T-cell (primary cell): ENCODE results near the gene ULK1. TPM values are rescaled to one million over a fixed set of nuclear protein-coding genes. Genes with fewer than 3 reads are reported as not detected.
"Not testable (repeated sequence)": the region's sequence is repeated elsewhere in the genome, so short reads cannot be mapped to it uniquely, and the experiment has no call there.

Experiments used
- ATAC-seq, 4 experiments: fragments of 200-7000 bp in 3 of 4; fragments of 150-1000 bp in 1 of 4; cut with Tn5 transposase; replicated peaks in 1 of 4; 1 replicate in 3 of 4; 2 replicates in 1 of 4; pipeline ENCODE4 v1.10.0; 2021; ENCODE audit warnings: moderate library complexity in 3 of 4, mild to moderate bottlenecking in 2 of 4, moderate number of reproducible peaks in 1 of 4
- CTCF ChIA-PET, 2 donors: fragments of 300-600 bp; sonication (Branson Sonifier 250); formaldehyde crosslinking; loops; one replicate each; lab custom pipeline; 2022; ENCODE audit warnings: antibody characterized with exemption in 2 of 2; lab: Charles Lee
- POLR2A ChIA-PET, 2 donors: fragments of 300-600 bp; sonication (Branson Sonifier 250); formaldehyde crosslinking; loops; one replicate each; lab custom pipeline; 2022; ENCODE audit warnings: antibody characterized with exemption in 2 of 2; lab: Charles Lee
- DNase-seq, 35 experiments: peaks; one replicate each; pipeline versions ENCODE4 v3.0.0 to v3.0.0-alpha.2; 2013 to 2023
- H3K27ac ChIP-seq: one replicate; pipeline ENCODE4 v1.5.1; 2013; ENCODE audit warnings: low read length
- H3K27me3 ChIP-seq, 2 experiments: replicated peaks in 1 of 2; 1 replicate in 1 of 2; 2 replicates in 1 of 2; pipeline versions ENCODE4 v1.6.1 to v1.7.0; 2013; ENCODE audit warnings: low read length in 1 of 2, mixed read lengths in 1 of 2; ENCODE audit not compliant: control insufficient read depth in 2 of 2, insufficient read depth in 2 of 2; ENCODE audit errors: extremely low read depth in 1 of 2
- H3K36me3 ChIP-seq, 2 donors: 1 replicate in 1 of 2; 2 replicates in 1 of 2; pipeline versions ENCODE4 v1.6.1 to v1.7.0; 2013; ENCODE audit warnings: low read length in 1 of 2; ENCODE audit not compliant: control insufficient read depth in 2 of 2, insufficient read depth in 1 of 2; ENCODE audit errors: extremely low read depth in 1 of 2
- H3K4me1 ChIP-seq, 2 experiments: 1 replicate in 1 of 2; 2 replicates in 1 of 2; pipeline versions ENCODE4 v1.6.1 to v1.7.0; 2013; ENCODE audit warnings: low read length in 2 of 2, mixed read lengths in 1 of 2; ENCODE audit not compliant: insufficient read depth in 2 of 2, control insufficient read depth in 1 of 2; ENCODE audit errors: extremely low read depth in 1 of 2
- H3K4me3 ChIP-seq, 2 donors: 1 replicate in 1 of 2; 2 replicates in 1 of 2; pipeline versions ENCODE4 v1.5.1 to v1.7.0; 2013; ENCODE audit warnings: mild to moderate bottlenecking in 2 of 2, low read length in 1 of 2, moderate library complexity in 1 of 2; ENCODE audit not compliant: control insufficient read depth in 1 of 2; ENCODE audit errors: extremely low read depth in 1 of 2
- H3K9me3 ChIP-seq: 2 replicates; pipeline ENCODE4 v1.7.0; 2013
- H3K27ac Mint-ChIP-seq, 2 donors: one replicate each; pipeline ENCODE4 v1.8.0; 2020 to 2021; ENCODE audit warnings: mild to moderate bottlenecking in 2 of 2, mixed read lengths in 2 of 2
- H3K27me3 Mint-ChIP-seq, 2 donors: one replicate each; pipeline ENCODE4 v1.8.0; 2021 to 2022; ENCODE audit warnings: mixed read lengths in 2 of 2
- H3K36me3 Mint-ChIP-seq: one replicate; pipeline ENCODE4 v1.8.0; 2021; ENCODE audit warnings: mixed read lengths
- H3K4me1 Mint-ChIP-seq, 3 donors: one replicate each; pipeline ENCODE4 v1.8.0; 2020 to 2022; ENCODE audit warnings: mixed read lengths in 3 of 3, mild to moderate bottlenecking in 1 of 3
- H3K4me3 Mint-ChIP-seq, 3 donors: one replicate each; pipeline ENCODE4 v1.8.0; 2020 to 2022; ENCODE audit warnings: mild to moderate bottlenecking in 3 of 3, mixed read lengths in 3 of 3, moderate library complexity in 3 of 3
- H3K9me3 Mint-ChIP-seq, 3 donors: one replicate each; pipeline ENCODE4 v1.8.0; 2020 to 2022; ENCODE audit warnings: mixed read lengths in 3 of 3
- WGBS: methylation state at CpG from one replicate; pipeline ENCODE4 v1.1.5; 2013; ENCODE audit warnings: missing lambda C conversion rate; ENCODE audit not compliant: insufficient coverage; 5-methylcytosine and 5-hydroxymethylcytosine counted together
- total RNA-seq, 35 experiments: library from RNA in 6 of 35; stranded (reverse) in 6 of 35; fragments of 120-200 nt in 1 of 35; gene quantifications; one replicate each; pipeline versions ENCODE4 v1.2.1 to v1.2.4 and lab custom pipeline; 2013 to 2026

Gene ULK1
- total RNA-seq, 5 donors from 2014 or later (not counting 1 experiment from before 2014, with no cell fraction given): 53.3 to 89.6 (median 57.8) TPM

DNA sequence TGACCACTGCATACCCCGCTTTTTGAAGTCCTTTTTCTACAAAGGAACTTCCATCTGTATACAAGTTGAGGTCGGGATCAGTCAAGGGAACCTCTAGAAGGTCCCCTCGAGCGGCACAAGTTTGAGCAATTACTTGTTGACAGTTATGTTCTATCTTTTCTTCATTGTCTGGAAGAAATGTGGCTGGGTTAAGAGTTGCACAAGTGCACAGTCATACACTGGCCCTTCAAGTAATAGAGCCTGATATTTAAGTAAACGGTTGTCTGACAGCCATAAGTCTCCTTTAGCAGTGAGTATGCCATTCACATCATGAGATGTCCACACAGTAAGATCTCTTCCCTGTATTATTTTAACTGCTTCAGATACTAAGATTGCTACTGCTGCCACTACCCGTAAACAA is 19.4 kb upstream of the ULK1 start:
- ATAC-seq, H3K36me3 Mint-ChIP-seq, H3K27me3 ChIP-seq, H3K9me3 Mint-ChIP-seq, H3K4me3 Mint-ChIP-seq, H3K4me1 ChIP-seq, DNase-seq, H3K36me3 ChIP-seq, H3K27ac ChIP-seq, H3K4me1 Mint-ChIP-seq, H3K9me3 ChIP-seq, H3K4me3 ChIP-seq, H3K27me3 Mint-ChIP-seq, H3K27ac Mint-ChIP-seq, POLR2A ChIA-PET, CTCF ChIA-PET: not testable (repeated sequence)
- 83% methylated on average over 1 of the region's 6 CpGs for WGBS

DNA sequence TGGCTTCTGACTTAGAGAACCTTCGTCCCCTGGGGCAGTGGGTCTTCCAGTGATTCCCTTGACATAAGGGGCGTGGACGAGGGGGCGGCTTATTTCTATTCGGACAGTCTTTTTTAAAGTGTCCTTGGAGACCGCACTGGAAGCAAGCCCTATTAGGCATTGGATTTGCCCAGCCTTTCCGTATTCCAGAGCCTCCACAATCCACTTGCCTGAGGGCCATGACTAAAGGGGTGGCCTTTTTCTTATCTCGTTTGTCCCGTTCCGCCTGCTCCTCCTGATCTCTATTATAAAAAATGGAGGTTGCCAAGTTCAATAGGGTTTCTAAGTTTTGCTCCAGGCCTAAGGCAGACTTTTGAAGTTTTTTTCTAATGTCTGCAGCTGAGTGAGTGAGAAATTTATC is 17.2 kb upstream of the ULK1 start:
- H3K36me3 Mint-ChIP-seq, H3K27ac ChIP-seq, DNase-seq, H3K9me3 Mint-ChIP-seq, H3K9me3 ChIP-seq, CTCF ChIA-PET, H3K4me1 ChIP-seq, ATAC-seq, H3K4me1 Mint-ChIP-seq, H3K4me3 ChIP-seq, H3K36me3 ChIP-seq, H3K27ac Mint-ChIP-seq, POLR2A ChIA-PET, H3K4me3 Mint-ChIP-seq: not testable (repeated sequence)
- H3K27me3 ChIP-seq: peaks cover 0 to 15% of the 10 kb centered on the region in 2 experiments
- peaks cover 4 to 12% of the 10 kb centered on the region in 2 donors for H3K27me3 Mint-ChIP-seq
- WGBS: 92% methylated on average over 5 of the region's 10 CpGs

DNA sequence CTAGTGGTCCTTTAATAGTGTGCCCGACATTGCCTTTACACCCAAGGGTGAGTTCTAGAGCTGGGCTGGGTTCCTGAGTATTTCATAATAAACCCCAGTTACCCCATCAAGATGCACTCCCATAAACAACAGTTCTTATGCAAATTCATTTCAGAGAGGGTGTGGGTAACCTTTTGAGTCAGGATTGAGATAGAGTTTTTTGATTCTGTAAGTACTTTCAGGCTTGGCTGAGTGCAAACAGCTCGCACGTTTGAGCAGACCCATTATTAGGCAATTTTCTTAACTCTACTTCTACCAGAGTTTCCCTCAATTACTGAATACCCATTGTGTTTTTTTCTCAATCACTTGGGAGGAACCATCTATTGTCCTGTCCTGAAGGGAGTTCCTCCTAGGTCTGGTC is 16.0 kb upstream of the ULK1 start:
- H3K36me3 ChIP-seq, ATAC-seq, CTCF ChIA-PET, POLR2A ChIA-PET, H3K9me3 Mint-ChIP-seq, H3K4me1 Mint-ChIP-seq, H3K4me3 ChIP-seq, H3K27ac Mint-ChIP-seq, DNase-seq, H3K27ac ChIP-seq, H3K4me3 Mint-ChIP-seq, H3K4me1 ChIP-seq, H3K36me3 Mint-ChIP-seq, H3K9me3 ChIP-seq: not testable (repeated sequence)
- H3K27me3 ChIP-seq: peaks cover 0 to 19% of the 10 kb centered on the region in 2 experiments
- peaks cover 4 to 10% of the 10 kb centered on the region in 2 donors for H3K27me3 Mint-ChIP-seq
- no CpG with 5 or more reads among the region's 3 CpGs for WGBS

DNA sequence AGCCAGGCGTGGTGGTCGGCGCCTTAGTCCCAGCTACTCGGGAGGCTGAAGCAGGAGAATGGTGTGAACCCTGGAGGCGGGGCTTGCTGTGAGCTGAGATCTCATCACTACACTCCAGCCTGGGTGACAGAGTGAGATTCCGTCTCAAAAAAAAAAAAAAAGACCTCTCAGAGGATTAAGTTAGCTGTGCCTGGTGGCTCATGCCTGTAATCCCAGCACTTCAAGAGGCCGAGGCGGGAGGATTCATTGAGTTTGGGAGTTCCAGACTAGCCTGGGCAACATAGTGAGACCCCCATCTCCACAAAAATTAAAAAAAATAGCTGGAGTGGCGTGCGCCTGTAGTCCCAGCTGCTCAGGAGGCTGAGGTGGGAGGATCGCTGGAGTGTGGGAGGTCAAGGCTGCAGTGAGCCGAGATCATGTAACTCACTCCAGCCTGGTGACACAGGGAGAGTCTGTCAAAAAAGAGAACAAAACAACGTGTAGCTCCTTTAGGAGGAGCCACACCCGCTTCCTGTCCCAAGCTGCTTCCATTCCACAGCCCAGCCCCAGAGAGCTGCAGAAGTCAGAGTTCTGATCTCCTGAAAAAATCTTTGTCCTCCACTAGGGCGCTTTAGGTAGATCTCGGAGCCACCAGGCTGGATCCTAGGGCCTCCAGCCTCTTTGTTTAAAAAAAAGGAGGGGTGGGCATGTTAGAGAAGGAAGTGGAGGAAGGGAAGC is 11.5 kb upstream of the ULK1 start:
- Mint-ChIP-seq H3K4me1 (no peaks in the 10 kb centered on the region), H3K36me3 (no peaks in the 10 kb centered on the region), H3K9me3 (peaks cover 0 to 7% (median 7%) of the 10 kb centered on the region in 3 donors), H3K4me3 (no peak overlapping the region), H3K27ac (no peak overlapping the region), H3K27me3 (peaks cover 4 to 10% of the 10 kb centered on the region in 2 donors)
- no peaks in the 10 kb centered on the region for H3K36me3 ChIP-seq
- ATAC-seq: no peak
- CTCF ChIA-PET: no interaction called here
- 74% methylated on average over 5 of the region's 16 CpGs for WGBS
- no peak overlapping the region for H3K4me3 ChIP-seq
- no peak overlapping the region for H3K27ac ChIP-seq
- H3K27me3 ChIP-seq: peaks cover 0 to 21% of the 10 kb centered on the region in 2 experiments
- H3K9me3 ChIP-seq: no peaks in the 10 kb centered on the region
- no peak for DNase-seq
- H3K4me1 ChIP-seq: no peaks in the 10 kb centered on the region
- POLR2A ChIA-PET: interaction anchor here in 1 of 2 donors (0.9 kb wide), 1 partner anchor 101 kb away, joined by 3 read pairs; no protein-coding TSS in a partner anchor

DNA sequence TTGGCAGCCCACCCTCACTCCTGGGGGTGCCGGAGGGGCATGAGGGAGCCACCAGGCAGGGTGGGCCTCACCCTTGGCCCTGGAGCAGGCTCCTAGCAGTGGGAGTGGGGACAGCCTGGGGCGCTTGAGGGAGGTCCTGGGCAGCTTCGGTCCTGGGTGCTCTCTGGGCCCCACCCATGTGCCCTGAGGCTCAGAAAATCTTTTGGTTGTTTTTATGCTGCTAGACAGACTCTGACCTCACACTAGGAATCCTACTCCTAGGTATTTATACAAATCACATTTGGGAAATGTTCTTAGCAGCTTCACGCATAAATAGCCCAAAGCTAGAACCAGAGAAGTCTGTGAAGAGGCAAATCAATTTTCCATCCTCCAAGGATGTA is 10.9 kb upstream of the ULK1 start:
- POLR2A ChIA-PET: no interaction called here
- Histone ChIP-seq H3K36me3 (no peaks in the 10 kb centered on the region), H3K9me3 (no peaks in the 10 kb centered on the region), H3K4me1 (no peaks in the 10 kb centered on the region), H3K27ac (no peak overlapping the region), H3K27me3 (peaks cover 0 to 21% of the 10 kb centered on the region in 2 experiments), H3K4me3 (no peak overlapping the region)
- Mint-ChIP-seq H3K36me3 (no peaks in the 10 kb centered on the region), H3K27ac (no peak overlapping the region), H3K4me1 (no peaks in the 10 kb centered on the region), H3K9me3 (peaks cover 0 to 7% (median 7%) of the 10 kb centered on the region in 3 donors), H3K27me3 (peaks cover 4 to 10% of the 10 kb centered on the region in 2 donors), H3K4me3 (no peak overlapping the region)
- 89% methylated on average over 4 of the region's 4 CpGs for WGBS
- CTCF ChIA-PET: no interaction called here
- no peak for DNase-seq
- no peak for ATAC-seq

DNA sequence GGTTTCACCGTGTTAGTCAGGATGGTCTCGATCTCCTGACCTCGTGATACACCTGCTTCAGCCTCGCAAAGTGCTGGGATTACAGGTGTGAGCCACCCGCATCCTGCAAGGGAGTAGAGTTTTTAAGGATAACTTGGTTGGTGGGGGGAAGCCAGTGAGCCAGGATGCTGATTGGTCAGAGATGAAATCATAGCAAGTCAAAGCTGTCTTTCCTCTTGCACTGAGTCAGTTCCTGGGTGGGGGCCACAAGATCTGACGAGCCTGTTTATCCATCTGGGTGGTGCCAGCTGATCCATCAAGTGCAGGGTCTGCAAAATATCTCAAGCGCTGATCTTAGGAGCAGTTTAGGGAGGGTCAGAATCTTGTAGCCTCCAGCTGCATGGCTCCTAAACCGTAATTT is 9.3 kb upstream of the ULK1 start:
- H3K4me3 Mint-ChIP-seq, H3K4me3 ChIP-seq, H3K36me3 Mint-ChIP-seq, CTCF ChIA-PET, POLR2A ChIA-PET, DNase-seq, H3K36me3 ChIP-seq, H3K4me1 ChIP-seq, H3K27me3 Mint-ChIP-seq, H3K4me1 Mint-ChIP-seq, H3K27ac ChIP-seq, ATAC-seq, H3K9me3 ChIP-seq, H3K9me3 Mint-ChIP-seq, H3K27ac Mint-ChIP-seq: not testable (repeated sequence)
- H3K27me3 ChIP-seq: peaks cover 0 to 21% of the 10 kb centered on the region in 2 experiments
- WGBS: 85% methylated on average over 5 of the region's 8 CpGs
